ENCODE data around the gene TIMM10B. TPM values are rescaled to one million over a fixed set of nuclear protein-coding genes. Genes with fewer than 3 reads are reported as not detected.

The TIMM10B gene
- total RNA-seq, 1 experiment from 2014 or later = 63.8 TPM

DNA sequence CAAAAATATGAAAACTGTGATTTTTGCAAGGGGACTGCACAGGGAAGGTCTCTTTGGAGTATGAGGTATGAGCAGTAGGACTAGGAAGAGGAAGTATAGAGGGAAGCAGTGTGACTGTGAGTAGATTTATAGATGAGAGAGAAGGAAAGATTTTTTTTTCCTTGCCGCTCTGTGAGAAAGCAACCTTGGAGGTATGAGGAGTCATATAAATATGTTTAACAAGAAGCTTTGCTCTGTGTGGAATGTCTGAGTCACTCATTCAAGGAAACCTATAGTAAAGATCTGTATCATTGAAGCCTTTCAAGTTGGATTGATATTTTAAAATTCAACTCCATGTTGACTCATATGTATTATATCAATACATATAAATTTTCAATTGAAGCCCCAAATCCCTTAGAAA lies 42.0 kb downstream of the TIMM10B start:
- in situ Hi-C loops (cut with HindIII; ENCODE audit: low pct_unique_long_range_greater_than_20kb, low sequenced_read_pairs) = no loop called here
- DNase-seq (ENCODE audit: low read depth, low spot score) (peak; percentile 30), ATAC-seq (peak; percentile 86)
- ChIA-PET POLR2A (no interaction called here), CTCF (no interaction called here)
- H3K4me3 ChIP-seq (ENCODE audit: low read depth in 2 of 2, low read length in 2 of 2) = no peak overlapping the region
- H3K27ac ChIP-seq (ENCODE audit: low read length) = no peak overlapping the region
- no peaks in the 10 kb centered on the region for H3K27me3 ChIP-seq (ENCODE audit: control insufficient read depth, insufficient read depth, low read length)
- no TSS peak for BruUV-seq (replicated peaks)
- no peaks in the 10 kb centered on the region for H3K9me3 ChIP-seq (ENCODE audit: control insufficient read depth, insufficient read depth, low read depth, low read length)
- TF ChIP-seq TCF7L2 (IDR thresholded peaks at IDR 0.05; ENCODE audit: low read depth, low read length) = no peak
- TF ChIP-seq POLR2AphosphoS5 (IDR thresholded peaks at IDR 0.05; ENCODE audit: low read depth, low read length) = no peak
- no peak for TF ChIP-seq SIN3A (IDR thresholded peaks at IDR 0.05; ENCODE audit: borderline replicate concordance, insufficient read depth, low read depth, low read length)
- TF ChIP-seq, protein P1, sequence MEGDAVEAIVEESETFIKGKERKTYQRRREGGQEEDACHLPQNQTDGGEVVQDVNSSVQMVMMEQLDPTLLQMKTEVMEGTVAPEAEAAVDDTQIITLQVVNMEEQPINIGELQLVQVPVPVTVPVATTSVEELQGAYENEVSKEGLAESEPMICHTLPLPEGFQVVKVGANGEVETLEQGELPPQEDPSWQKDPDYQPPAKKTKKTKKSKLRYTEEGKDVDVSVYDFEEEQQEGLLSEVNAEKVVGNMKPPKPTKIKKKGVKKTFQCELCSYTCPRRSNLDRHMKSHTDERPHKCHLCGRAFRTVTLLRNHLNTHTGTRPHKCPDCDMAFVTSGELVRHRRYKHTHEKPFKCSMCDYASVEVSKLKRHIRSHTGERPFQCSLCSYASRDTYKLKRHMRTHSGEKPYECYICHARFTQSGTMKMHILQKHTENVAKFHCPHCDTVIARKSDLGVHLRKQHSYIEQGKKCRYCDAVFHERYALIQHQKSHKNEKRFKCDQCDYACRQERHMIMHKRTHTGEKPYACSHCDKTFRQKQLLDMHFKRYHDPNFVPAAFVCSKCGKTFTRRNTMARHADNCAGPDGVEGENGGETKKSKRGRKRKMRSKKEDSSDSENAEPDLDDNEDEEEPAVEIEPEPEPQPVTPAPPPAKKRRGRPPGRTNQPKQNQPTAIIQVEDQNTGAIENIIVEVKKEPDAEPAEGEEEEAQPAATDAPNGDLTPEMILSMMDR (IDR thresholded peaks at IDR 0.05) = no peak
- TF ChIP-seq, protein P2, sequence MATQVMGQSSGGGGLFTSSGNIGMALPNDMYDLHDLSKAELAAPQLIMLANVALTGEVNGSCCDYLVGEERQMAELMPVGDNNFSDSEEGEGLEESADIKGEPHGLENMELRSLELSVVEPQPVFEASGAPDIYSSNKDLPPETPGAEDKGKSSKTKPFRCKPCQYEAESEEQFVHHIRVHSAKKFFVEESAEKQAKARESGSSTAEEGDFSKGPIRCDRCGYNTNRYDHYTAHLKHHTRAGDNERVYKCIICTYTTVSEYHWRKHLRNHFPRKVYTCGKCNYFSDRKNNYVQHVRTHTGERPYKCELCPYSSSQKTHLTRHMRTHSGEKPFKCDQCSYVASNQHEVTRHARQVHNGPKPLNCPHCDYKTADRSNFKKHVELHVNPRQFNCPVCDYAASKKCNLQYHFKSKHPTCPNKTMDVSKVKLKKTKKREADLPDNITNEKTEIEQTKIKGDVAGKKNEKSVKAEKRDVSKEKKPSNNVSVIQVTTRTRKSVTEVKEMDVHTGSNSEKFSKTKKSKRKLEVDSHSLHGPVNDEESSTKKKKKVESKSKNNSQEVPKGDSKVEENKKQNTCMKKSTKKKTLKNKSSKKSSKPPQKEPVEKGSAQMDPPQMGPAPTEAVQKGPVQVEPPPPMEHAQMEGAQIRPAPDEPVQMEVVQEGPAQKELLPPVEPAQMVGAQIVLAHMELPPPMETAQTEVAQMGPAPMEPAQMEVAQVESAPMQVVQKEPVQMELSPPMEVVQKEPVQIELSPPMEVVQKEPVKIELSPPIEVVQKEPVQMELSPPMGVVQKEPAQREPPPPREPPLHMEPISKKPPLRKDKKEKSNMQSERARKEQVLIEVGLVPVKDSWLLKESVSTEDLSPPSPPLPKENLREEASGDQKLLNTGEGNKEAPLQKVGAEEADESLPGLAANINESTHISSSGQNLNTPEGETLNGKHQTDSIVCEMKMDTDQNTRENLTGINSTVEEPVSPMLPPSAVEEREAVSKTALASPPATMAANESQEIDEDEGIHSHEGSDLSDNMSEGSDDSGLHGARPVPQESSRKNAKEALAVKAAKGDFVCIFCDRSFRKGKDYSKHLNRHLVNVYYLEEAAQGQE (IDR thresholded peaks at IDR 0.05; ENCODE audit: insufficient read depth in 1 of 2, low read depth in 2 of 2, low read length in 1 of 2) = no peak
- intact Hi-C loops (cut with micrococcal nuclease; ENCODE audit: unreplicated experiment) = no loop called here
- H3K4me1 ChIP-seq (ENCODE audit: control insufficient read depth, insufficient read depth, low read length) = 0 out of 2 replicates have a peak, but pooled peaks cover 5% of the 10 kb centered on the region
- no peaks in the 10 kb centered on the region for H3K36me3 ChIP-seq (ENCODE audit: control insufficient read depth, insufficient read depth, low read length)

DNA sequence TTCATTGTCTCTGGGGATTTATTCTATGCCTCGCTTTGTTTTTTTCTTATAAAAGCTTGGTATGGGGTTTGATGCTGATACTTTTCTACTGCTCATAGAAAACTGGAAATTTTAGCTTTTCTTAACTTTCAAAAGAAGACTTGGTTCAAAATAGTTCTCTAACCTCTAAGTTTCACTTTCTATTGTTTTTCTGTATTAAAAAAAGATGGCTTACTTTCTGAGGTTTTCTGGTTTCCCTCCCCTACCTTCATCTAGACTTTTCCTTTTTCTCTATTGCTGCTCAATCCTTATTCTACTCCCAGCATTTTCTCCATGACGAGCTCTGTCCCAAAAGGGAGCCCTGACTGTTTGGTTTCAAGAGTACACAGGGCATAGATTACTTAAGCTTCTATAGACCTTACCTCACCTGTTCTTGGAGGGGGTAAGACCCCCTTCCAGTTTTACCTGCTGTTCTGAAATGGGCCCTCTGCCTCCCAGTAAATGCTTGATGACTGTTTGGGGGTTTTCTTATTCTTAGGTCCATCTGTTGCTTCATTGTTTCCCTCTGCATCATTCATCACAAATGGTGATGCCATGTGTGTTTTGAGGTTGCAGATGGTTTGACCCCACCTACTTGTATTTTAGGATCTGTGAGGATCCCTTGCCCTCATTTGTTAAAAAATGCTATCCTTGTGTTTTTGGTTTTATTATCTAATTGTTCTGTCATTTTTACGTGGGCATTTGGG lies 45.3 kb downstream of the TIMM10B start:
- Histone ChIP-seq H3K9me3 (ENCODE audit: control insufficient read depth, insufficient read depth, low read depth, low read length) (no peaks in the 10 kb centered on the region), H3K4me1 (ENCODE audit: control insufficient read depth, insufficient read depth, low read length) (0 out of 2 replicates have a peak, but pooled peaks cover 5% of the 10 kb centered on the region), H3K27me3 (ENCODE audit: control insufficient read depth, insufficient read depth, low read length) (no peaks in the 10 kb centered on the region), H3K4me3 (ENCODE audit: low read depth in 2 of 2, low read length in 2 of 2) (no peak overlapping the region), H3K36me3 (ENCODE audit: control insufficient read depth, insufficient read depth, low read length) (no peaks in the 10 kb centered on the region), H3K27ac (ENCODE audit: low read length) (no peak overlapping the region)
- no TSS peak for BruUV-seq (replicated peaks)
- DNase-seq (ENCODE audit: low read depth, low spot score) = no peak
- intact Hi-C loops (cut with micrococcal nuclease; ENCODE audit: unreplicated experiment) = no loop called here
- ATAC-seq = no peak
- in situ Hi-C loops (cut with HindIII; ENCODE audit: low pct_unique_long_range_greater_than_20kb, low sequenced_read_pairs) = no loop called here
- CTCF ChIA-PET = no interaction called here
- TF ChIP-seq, protein P2 (IDR thresholded peaks at IDR 0.05; ENCODE audit: insufficient read depth in 1 of 2, low read depth in 2 of 2, low read length in 1 of 2) = no peak
- TF ChIP-seq TCF7L2 (IDR thresholded peaks at IDR 0.05; ENCODE audit: low read depth, low read length) (no peak), POLR2AphosphoS5 (IDR thresholded peaks at IDR 0.05; ENCODE audit: low read depth, low read length) (no peak), SIN3A (IDR thresholded peaks at IDR 0.05; ENCODE audit: borderline replicate concordance, insufficient read depth, low read depth, low read length) (no peak)
- TF ChIP-seq, protein P1 (IDR thresholded peaks at IDR 0.05) = no peak
- POLR2A ChIA-PET = no interaction called here
